A673 (cell line): Measurements from ENCODE around the gene ITPR1. TPM values are rescaled to one million over a fixed set of nuclear protein-coding genes. Genes with fewer than 3 reads are reported as not detected.

ENCODE experiments used
- BruUV-seq: library from RNA; stranded (reverse); fragments of 400-500 nt; replicated peaks from 2 replicates; lab custom pipeline; 2021; lab: Mats Ljungman, UMichigan
- CTCF ChIA-PET: fragments of 300-600 bp; sonication (Branson Sonifier 250); formaldehyde crosslinking; loops from one replicate; lab custom pipeline; 2022; ENCODE audit warnings: antibody characterized with exemption; lab: Charles Lee
- POLR2A ChIA-PET: fragments of 300-600 bp; sonication (Branson Sonifier 250); formaldehyde crosslinking; loops from one replicate; lab custom pipeline; 2022; ENCODE audit warnings: antibody characterized with exemption; ENCODE audit not compliant: low non-redundant PET; lab: Charles Lee
- DNase-seq: peaks from one replicate; pipeline ENCODE4 v3.0.0-alpha.2; 2015; ENCODE audit warnings: low spot score
- H3K27ac ChIP-seq: fragments of 200-600 bp; sonication (generic); 2 replicates; pipeline ENCODE4 v1.5.1; 2016; ENCODE audit warnings: mixed run types, low read depth, mild to moderate bottlenecking, mixed read lengths, antibody characterized with exemption, low read length; ENCODE audit not compliant: poor library complexity, severe bottlenecking
- H3K27me3 ChIP-seq: fragments of 200-600 bp; sonication (generic); replicated peaks from 2 replicates; pipeline ENCODE4 v1.6.1; 2017; ENCODE audit warnings: mixed run types, low read depth, mild to moderate bottlenecking, mixed read lengths, antibody characterized with exemption, low read length; ENCODE audit not compliant: insufficient read depth, poor library complexity
- H3K36me3 ChIP-seq: fragments of 200-600 bp; sonication (generic); 2 replicates; pipeline ENCODE4 v1.6.1; 2016; ENCODE audit warnings: mixed run types, mild to moderate bottlenecking, mixed read lengths, antibody characterized with exemption, low read length; ENCODE audit not compliant: insufficient read depth, poor library complexity, severe bottlenecking
- H3K4me1 ChIP-seq: fragments of 200-600 bp; sonication (generic); 2 replicates; pipeline ENCODE4 v1.6.1; 2017; ENCODE audit warnings: mixed run types, mild to moderate bottlenecking, mixed read lengths, antibody characterized with exemption, low read length; ENCODE audit not compliant: insufficient read depth, poor library complexity, severe bottlenecking
- H3K4me3 ChIP-seq: fragments of 200-600 bp; sonication (generic); 2 replicates; pipeline ENCODE4 v1.5.1; 2016; ENCODE audit warnings: low read depth, mixed run types, mild to moderate bottlenecking, mixed read lengths, low read length; ENCODE audit not compliant: poor library complexity, severe bottlenecking
- H3K9me3 ChIP-seq: fragments of 200-600 bp; sonication (generic); 2 replicates; pipeline ENCODE4 v1.6.1; 2016; ENCODE audit warnings: mixed run types, low read depth, mild to moderate bottlenecking, mixed read lengths, antibody characterized with exemption, low read length; ENCODE audit not compliant: poor library complexity, severe bottlenecking
- EZH2 ChIP-seq: fragments of 200-600 bp; sonication (generic); IDR thresholded peaks from 2 replicates; pipeline ENCODE4 v1.6.1; 2017; ENCODE audit warnings: borderline replicate concordance, low read depth, mild to moderate bottlenecking, mixed read lengths, antibody characterized with exemption, low read length; ENCODE audit not compliant: poor library complexity, severe bottlenecking
- intact Hi-C: fragments of 100-400 bp; cut with micrococcal nuclease; formaldehyde crosslinking; loops from one replicate; pipeline ENCODE4 v1.10.0; 2022; ENCODE audit not compliant: unreplicated experiment
- total RNA-seq: library from RNA; stranded (reverse); gene quantifications from 2 replicates; pipeline ENCODE4 v1.2.3, GENCODE V29; 2021
- TF ChIP-seq, protein P1 (sequence below): fragments of 300-800, 200-600 bp; sonication (generic); conservative IDR thresholded peaks from 2 replicates; pipeline ENCODE4 v1.5.1; 2017; ENCODE audit warnings: low read depth, mild to moderate bottlenecking, antibody characterized with exemption, low read length, moderate library complexity, mixed read lengths

The ITPR1 gene
- total RNA-seq, 1 experiment from 2014 or later: 8.6 TPM

DNA sequence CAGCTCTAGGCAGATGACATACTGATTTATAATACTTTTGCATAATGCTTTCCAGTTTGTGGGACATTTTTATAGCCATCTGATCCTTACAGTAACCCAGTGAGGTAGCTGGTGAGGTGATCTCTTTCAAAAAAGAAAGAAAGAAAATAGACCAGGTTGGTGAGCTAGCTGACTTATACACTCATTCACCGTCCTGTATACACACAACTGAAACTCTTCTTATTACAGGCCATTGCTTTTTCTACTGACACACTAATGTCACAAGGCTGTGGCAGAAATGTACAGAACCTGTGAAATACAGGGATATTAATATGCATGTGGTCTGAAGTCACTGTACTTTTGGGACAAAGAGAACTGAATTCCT, 335.9 kb downstream of the ITPR1 start:
- Histone ChIP-seq H3K27me3 (no peaks in the 10 kb centered on the region), H3K36me3 (no peaks in the 10 kb centered on the region), H3K9me3 (no peaks in the 10 kb centered on the region), H3K27ac (no peak overlapping the region), H3K4me3 (no peak overlapping the region), H3K4me1 (no peaks in the 10 kb centered on the region)
- intact Hi-C loops: no loop called here
- POLR2A ChIA-PET: no interaction called here
- no TSS peak for BruUV-seq
- TF ChIP-seq EZH2: no peak
- TF ChIP-seq, protein P1, sequence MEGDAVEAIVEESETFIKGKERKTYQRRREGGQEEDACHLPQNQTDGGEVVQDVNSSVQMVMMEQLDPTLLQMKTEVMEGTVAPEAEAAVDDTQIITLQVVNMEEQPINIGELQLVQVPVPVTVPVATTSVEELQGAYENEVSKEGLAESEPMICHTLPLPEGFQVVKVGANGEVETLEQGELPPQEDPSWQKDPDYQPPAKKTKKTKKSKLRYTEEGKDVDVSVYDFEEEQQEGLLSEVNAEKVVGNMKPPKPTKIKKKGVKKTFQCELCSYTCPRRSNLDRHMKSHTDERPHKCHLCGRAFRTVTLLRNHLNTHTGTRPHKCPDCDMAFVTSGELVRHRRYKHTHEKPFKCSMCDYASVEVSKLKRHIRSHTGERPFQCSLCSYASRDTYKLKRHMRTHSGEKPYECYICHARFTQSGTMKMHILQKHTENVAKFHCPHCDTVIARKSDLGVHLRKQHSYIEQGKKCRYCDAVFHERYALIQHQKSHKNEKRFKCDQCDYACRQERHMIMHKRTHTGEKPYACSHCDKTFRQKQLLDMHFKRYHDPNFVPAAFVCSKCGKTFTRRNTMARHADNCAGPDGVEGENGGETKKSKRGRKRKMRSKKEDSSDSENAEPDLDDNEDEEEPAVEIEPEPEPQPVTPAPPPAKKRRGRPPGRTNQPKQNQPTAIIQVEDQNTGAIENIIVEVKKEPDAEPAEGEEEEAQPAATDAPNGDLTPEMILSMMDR: no peak
- DNase-seq: no peak
- CTCF ChIA-PET: no interaction called here

DNA sequence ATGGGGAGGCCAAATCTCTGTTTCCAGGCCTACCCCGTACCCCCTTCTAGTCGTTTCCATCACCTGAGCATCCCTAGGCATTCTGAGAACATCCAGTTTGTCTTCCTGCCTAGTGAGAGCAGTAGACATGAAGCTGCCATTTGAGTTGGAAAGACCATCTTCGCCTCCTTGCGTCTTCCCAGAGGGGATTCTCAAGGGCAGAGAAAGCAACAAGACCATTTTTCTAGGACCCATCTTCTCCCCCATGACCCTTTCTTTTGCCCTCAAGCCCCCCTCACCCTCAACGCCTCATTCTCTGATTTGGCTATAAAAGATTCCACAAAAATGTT, 337.4 kb downstream of the ITPR1 start:
- peaks cover 3% of the 10 kb centered on the region for H3K4me1 ChIP-seq
- no peak for DNase-seq
- H3K4me3 ChIP-seq: no peak overlapping the region
- H3K27me3 ChIP-seq: no peaks in the 10 kb centered on the region
- H3K27ac ChIP-seq: no peak overlapping the region
- no TSS peak for BruUV-seq
- H3K9me3 ChIP-seq: no peaks in the 10 kb centered on the region
- intact Hi-C loops: no loop called here
- CTCF ChIA-PET: no interaction called here
- no peaks in the 10 kb centered on the region for H3K36me3 ChIP-seq
- no peak for TF ChIP-seq EZH2
- TF ChIP-seq, protein P1: no peak
- POLR2A ChIA-PET: no interaction called here

DNA sequence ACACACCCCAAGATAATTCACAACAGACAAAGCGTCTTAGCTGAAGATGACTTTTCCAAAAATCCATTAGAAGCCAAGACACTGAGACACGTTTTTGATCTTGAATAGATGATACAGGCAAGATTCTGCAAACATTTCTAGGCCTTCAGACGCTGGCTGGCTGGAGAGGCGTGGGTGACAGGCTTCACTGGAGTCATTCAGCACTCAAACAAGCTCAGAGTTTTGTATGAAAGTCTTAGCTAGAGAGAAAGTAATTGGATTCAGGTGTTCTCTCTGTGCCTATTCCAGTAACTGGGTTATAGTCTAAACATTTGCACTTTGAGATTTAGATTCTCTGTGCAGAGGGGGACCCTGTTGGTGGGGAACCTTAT, 338.4 kb downstream of the ITPR1 start:
- DNase-seq: no peak
- ChIA-PET POLR2A (no interaction called here), CTCF (no interaction called here)
- Histone ChIP-seq H3K4me3 (no peak overlapping the region), H3K36me3 (no peaks in the 10 kb centered on the region), H3K9me3 (no peaks in the 10 kb centered on the region), H3K4me1 (peaks cover 4% of the 10 kb centered on the region), H3K27me3 (no peaks in the 10 kb centered on the region), H3K27ac (no peak overlapping the region)
- intact Hi-C loops: no loop called here
- no peak for TF ChIP-seq EZH2
- TF ChIP-seq, protein P1: no peak
- no TSS peak for BruUV-seq
